Measurements from ENCODE around the gene LRRC26. TPM values are rescaled to one million over a fixed set of nuclear protein-coding genes. Genes with fewer than 3 reads are reported as not detected.
A peak's percentile ranks its signal among the peaks of the same experiment; 100 is the strongest.

LRRC26 gene
- total RNA-seq, 1 experiment from 2014 or later: 2.4 TPM

DNA sequence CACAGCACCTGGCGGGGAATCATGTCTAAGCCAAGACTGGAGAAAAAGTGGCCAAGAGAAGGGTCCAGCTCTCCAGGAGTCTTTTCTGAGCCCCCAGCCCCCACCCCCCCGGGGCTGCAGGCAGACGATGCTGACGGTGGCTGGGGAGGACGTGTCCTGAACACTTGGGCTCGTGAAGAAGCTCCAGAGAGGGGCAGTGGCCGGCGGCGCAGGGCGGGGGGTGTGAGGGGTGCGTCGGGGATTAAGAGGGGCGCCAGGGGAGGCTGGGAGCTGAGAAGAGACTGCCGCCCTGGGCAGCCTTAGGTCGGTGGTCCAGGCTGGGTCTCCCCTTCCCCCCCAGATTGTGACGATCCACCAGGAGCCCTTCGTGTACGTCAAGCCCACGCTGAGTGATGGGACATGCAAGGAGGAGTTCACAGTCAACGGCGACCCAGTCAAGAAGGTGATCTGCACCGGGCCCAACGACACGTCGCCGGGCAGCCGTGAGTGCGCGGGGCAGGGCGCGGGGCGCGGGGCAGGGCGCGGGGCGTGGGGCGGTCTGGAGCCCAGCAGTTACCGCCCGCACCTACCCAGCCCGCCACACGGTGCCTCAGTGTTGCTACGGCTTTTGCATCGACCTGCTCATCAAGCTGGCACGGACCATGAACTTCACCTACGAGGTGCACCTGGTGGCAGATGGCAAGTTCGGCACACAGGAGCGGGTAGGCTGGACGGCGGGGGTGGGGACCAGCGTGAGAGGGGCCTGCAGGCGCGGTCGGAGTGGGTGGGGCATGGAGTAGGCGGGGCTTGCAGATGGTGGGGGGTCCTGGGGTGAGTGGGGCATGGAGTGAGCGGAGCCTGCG lies 8.9 kb downstream of the LRRC26 start:
- H4K20me1 ChIP-seq (ENCODE audit: insufficient read depth): no peaks in the 10 kb centered on the region
- no peaks in the 10 kb centered on the region for H3K27me3 ChIP-seq (ENCODE audit: insufficient read depth, low read length)
- no TSS peak for BruUV-seq (replicated peaks)
- DNase-seq (ENCODE audit: low read depth, low spot score) (no peak), ATAC-seq (peak; percentile 30)
- no peaks in the 10 kb centered on the region for H3K79me2 ChIP-seq (ENCODE audit: insufficient read depth, low read length)
- H3K9me2 ChIP-seq (ENCODE audit: insufficient read depth): no peaks in the 10 kb centered on the region
- peak overlapping the region; percentile 98 for H3K4me2 ChIP-seq (ENCODE audit: low read length)
- CTCF ChIA-PET: interaction anchor here (1.1 to 1.5 kb wide), 2 partner anchors 10 to 76 kb away, joined by 3 to 7 read pairs; no protein-coding TSS in a partner anchor
- H3K4me3 ChIP-seq (replicated peaks in 1 of 2; ENCODE audit: low read depth in 1 of 2, low read length in 2 of 2): peak overlapping the region in 1 of 2 experiments; percentile 70; a peak in 3 of 4 replicates
- POLR2A ChIA-PET: interaction anchor here (0.6 to 2.5 kb wide), 5 partner anchors 9 to 80 kb away, joined by 3 to 12 read pairs (median 4); partner anchors contain the start of genes LRRC26, SSNA1 and TUBB4B
- H2AFZ ChIP-seq (ENCODE audit: low read depth, low read length, poor library complexity, severe bottlenecking): no peak overlapping the region
- no peak overlapping the region for H3K9ac ChIP-seq (ENCODE audit: low read length)
- H3K36me3 ChIP-seq (ENCODE audit: control insufficient read depth in 1 of 2, insufficient read depth in 2 of 2, low read length in 2 of 2): no peaks in the 10 kb centered on the region
- H3K27ac ChIP-seq (ENCODE audit: low read depth, low read length): no peak overlapping the region
- no peak for TF ChIP-seq EGR1 (IDR thresholded peaks at IDR 0.05; ENCODE audit: low read depth)
- TF ChIP-seq, protein P1, sequence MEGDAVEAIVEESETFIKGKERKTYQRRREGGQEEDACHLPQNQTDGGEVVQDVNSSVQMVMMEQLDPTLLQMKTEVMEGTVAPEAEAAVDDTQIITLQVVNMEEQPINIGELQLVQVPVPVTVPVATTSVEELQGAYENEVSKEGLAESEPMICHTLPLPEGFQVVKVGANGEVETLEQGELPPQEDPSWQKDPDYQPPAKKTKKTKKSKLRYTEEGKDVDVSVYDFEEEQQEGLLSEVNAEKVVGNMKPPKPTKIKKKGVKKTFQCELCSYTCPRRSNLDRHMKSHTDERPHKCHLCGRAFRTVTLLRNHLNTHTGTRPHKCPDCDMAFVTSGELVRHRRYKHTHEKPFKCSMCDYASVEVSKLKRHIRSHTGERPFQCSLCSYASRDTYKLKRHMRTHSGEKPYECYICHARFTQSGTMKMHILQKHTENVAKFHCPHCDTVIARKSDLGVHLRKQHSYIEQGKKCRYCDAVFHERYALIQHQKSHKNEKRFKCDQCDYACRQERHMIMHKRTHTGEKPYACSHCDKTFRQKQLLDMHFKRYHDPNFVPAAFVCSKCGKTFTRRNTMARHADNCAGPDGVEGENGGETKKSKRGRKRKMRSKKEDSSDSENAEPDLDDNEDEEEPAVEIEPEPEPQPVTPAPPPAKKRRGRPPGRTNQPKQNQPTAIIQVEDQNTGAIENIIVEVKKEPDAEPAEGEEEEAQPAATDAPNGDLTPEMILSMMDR (IDR thresholded peaks at IDR 0.05 in 2 of 3, conservative IDR thresholded peaks at IDR 0.05 in 1 of 3; ENCODE audit: borderline replicate concordance in 1 of 3, insufficient read depth in 1 of 3, low read depth in 2 of 3, low read length in 2 of 3): peak in 1 of 3 experiments; percentile 4; a peak in 1 of 6 replicates
- RAD21 ChIA-PET (ENCODE audit: low non-redundant PET in 1 of 2, low total read pairs in 2 of 2, uncharacterized antibody in 2 of 2, unreplicated experiment in 2 of 2): interaction anchor here in 1 of 2 experiments (1.0 kb wide), 2 partner anchors 10 to 11 kb away, joined by 3 to 7 read pairs; no protein-coding TSS in a partner anchor
- intact Hi-C loops (cut with micrococcal nuclease): no loop called here
- no peaks in the 10 kb centered on the region for H3K9me3 ChIP-seq (ENCODE audit: control insufficient read depth in 1 of 2, insufficient read depth in 1 of 2, low read depth in 1 of 2, low read length in 2 of 2)
- peaks cover 7 to 53% of the 10 kb centered on the region in 2 experiments; a peak in 3 of 4 replicates for H3K4me1 ChIP-seq (ENCODE audit: control insufficient read depth in 1 of 2, insufficient read depth in 2 of 2, low read length in 2 of 2)

DNA sequence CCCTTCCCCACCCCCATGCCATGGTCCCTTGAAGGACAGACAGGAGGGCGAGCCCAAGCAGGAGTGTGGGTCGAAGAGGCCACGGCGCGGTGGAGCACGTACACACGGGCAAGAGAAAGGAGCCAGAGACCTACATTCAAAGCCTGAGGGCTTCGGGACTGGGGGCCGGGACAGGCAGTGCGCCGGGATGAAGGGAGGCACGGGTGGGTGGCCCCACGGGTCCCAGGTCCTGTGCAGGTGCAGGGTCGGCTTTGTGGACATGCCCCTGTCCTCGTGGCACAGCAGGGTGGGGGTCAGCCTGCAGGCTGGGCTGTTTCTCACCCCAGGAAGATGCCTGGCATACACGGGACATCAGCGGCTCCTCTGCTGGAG lies 9.8 kb downstream of the LRRC26 start:
- BruUV-seq (replicated peaks): no TSS peak
- intact Hi-C loops (cut with micrococcal nuclease): no loop called here
- Histone ChIP-seq H3K79me2 (ENCODE audit: insufficient read depth, low read length) (no peaks in the 10 kb centered on the region), H3K9me2 (ENCODE audit: insufficient read depth) (no peaks in the 10 kb centered on the region), H3K27ac (ENCODE audit: low read depth, low read length) (no peak overlapping the region), H3K4me1 (ENCODE audit: control insufficient read depth in 1 of 2, insufficient read depth in 2 of 2, low read length in 2 of 2) (peaks cover 7 to 53% of the 10 kb centered on the region in 2 experiments; a peak in 3 of 4 replicates), H3K4me3 (replicated peaks in 1 of 2; ENCODE audit: low read depth in 1 of 2, low read length in 2 of 2) (no peak overlapping the region), H3K4me2 (ENCODE audit: low read length) (no peak overlapping the region), H3K27me3 (ENCODE audit: insufficient read depth, low read length) (no peaks in the 10 kb centered on the region), H3K9me3 (ENCODE audit: control insufficient read depth in 1 of 2, insufficient read depth in 1 of 2, low read depth in 1 of 2, low read length in 2 of 2) (no peaks in the 10 kb centered on the region), H2AFZ (ENCODE audit: low read depth, low read length, poor library complexity, severe bottlenecking) (no peak overlapping the region), H3K36me3 (ENCODE audit: control insufficient read depth in 1 of 2, insufficient read depth in 2 of 2, low read length in 2 of 2) (no peaks in the 10 kb centered on the region), H4K20me1 (ENCODE audit: insufficient read depth) (no peaks in the 10 kb centered on the region), H3K9ac (ENCODE audit: low read length) (no peak overlapping the region)
- ChIA-PET CTCF (no interaction called here), RAD21 (ENCODE audit: low non-redundant PET in 1 of 2, low total read pairs in 2 of 2, uncharacterized antibody in 2 of 2, unreplicated experiment in 2 of 2) (no interaction called here), POLR2A (interaction anchor here (0.6 kb wide), 1 partner anchor 41 kb away, joined by 4 read pairs; no protein-coding TSS in a partner anchor)
- ATAC-seq (no peak), DNase-seq (ENCODE audit: low read depth, low spot score) (no peak)
- no peak for TF ChIP-seq JUND (IDR thresholded peaks at IDR 0.05)

Data from HCT116 (cell line).